Esophagus squamous epithelium (tissue), 4 donors: Measurements from ENCODE around the gene SFR1.

Experiments
- POLR2A ChIP-seq, 4 donors: fragments of 450-650 bp; IDR thresholded peaks; one replicate each; pipeline ENCODE4 v1.6.1; 2017; ENCODE audit warnings: antibody characterized with exemption in 4 of 4, mild to moderate bottlenecking in 4 of 4, moderate library complexity in 3 of 4
- TF ChIP-seq, protein P1 (sequence below), 6 experiments: fragments of 450-650 bp in 4 of 6; fragments of 200-600 bp in 2 of 6; sonication (generic) in 2 of 6; IDR thresholded peaks; one replicate each; pipeline ENCODE4 v1.5.1; 2016 to 2019; ENCODE audit warnings: antibody characterized with exemption in 6 of 6, mild to moderate bottlenecking in 4 of 6, moderate library complexity in 4 of 6

DNA sequence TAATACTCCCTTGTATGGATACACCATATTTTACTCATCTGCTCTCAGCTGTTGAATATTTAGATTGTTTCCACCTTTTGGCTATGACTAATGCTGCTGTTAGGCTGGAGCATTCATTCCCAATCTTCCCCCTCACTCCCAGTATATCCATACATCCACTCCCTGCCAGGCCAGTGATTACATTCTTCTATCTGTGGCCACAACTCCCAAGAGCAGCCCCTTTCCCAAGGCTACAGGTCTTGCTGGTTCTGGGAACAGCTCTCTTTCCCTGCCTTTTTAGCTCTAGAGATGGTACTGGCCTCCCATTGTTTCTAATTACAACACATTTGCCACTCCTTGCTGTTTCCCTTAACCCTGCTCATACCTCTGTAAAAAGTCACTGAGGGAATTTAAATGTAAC is 28.2 kb downstream of the SFR1 start:
- TF ChIP-seq, protein P1, sequence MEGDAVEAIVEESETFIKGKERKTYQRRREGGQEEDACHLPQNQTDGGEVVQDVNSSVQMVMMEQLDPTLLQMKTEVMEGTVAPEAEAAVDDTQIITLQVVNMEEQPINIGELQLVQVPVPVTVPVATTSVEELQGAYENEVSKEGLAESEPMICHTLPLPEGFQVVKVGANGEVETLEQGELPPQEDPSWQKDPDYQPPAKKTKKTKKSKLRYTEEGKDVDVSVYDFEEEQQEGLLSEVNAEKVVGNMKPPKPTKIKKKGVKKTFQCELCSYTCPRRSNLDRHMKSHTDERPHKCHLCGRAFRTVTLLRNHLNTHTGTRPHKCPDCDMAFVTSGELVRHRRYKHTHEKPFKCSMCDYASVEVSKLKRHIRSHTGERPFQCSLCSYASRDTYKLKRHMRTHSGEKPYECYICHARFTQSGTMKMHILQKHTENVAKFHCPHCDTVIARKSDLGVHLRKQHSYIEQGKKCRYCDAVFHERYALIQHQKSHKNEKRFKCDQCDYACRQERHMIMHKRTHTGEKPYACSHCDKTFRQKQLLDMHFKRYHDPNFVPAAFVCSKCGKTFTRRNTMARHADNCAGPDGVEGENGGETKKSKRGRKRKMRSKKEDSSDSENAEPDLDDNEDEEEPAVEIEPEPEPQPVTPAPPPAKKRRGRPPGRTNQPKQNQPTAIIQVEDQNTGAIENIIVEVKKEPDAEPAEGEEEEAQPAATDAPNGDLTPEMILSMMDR (IDR thresholded peaks at IDR 0.05) = no peak
- no peak for TF ChIP-seq POLR2A (IDR thresholded peaks at IDR 0.05)
